Lower leg skin (tissue), 3 donors: ENCODE results near the gene TWSG1.

ENCODE experiments used
- CTCF ChIP-seq, 3 donors: fragments of 450-650 bp; IDR thresholded peaks; one replicate each; pipeline ENCODE4 v1.5.1; 2016; ENCODE audit warnings: antibody characterized with exemption in 3 of 3, mild to moderate bottlenecking in 3 of 3, moderate library complexity in 2 of 3
- POLR2A ChIP-seq, 2 donors: fragments of 450-650 bp; IDR thresholded peaks; one replicate each; pipeline ENCODE4 v1.6.1; 2016 to 2017; ENCODE audit warnings: antibody characterized with exemption in 2 of 2, mild to moderate bottlenecking in 1 of 2, moderate library complexity in 1 of 2

GRCh38 chr18:9387891-9388290, 53.3 kb downstream of the TWSG1 start:
- TF ChIP-seq CTCF (IDR thresholded peaks at IDR 0.05) (no peak), POLR2A (IDR thresholded peaks at IDR 0.05) (no peak)
